Prostate gland (tissue), 2 donors: ENCODE results near the gene RAB11B.

Experiments used
- CTCF ChIP-seq, 4 experiments: fragments of 200-600 bp in 2 of 4; fragments of 450-650 bp in 2 of 4; sonication (generic) in 2 of 4; IDR thresholded peaks; 1 replicate in 3 of 4; 2 replicates in 1 of 4; pipeline ENCODE4 v1.5.1; 2016 to 2019; ENCODE audit warnings: antibody characterized with exemption in 4 of 4, mild to moderate bottlenecking in 2 of 4, moderate library complexity in 2 of 4
- POLR2A ChIP-seq: fragments of 450-650 bp; IDR thresholded peaks from one replicate; pipeline ENCODE4 v1.6.1; 2016; ENCODE audit warnings: antibody characterized with exemption, mild to moderate bottlenecking
- POLR2AphosphoS5 ChIP-seq: sonication (generic); formaldehyde crosslinking; IDR thresholded peaks from one replicate; pipeline ENCODE4 v1.6.1; 2017; ENCODE audit warnings: antibody characterized with exemption

DNA sequence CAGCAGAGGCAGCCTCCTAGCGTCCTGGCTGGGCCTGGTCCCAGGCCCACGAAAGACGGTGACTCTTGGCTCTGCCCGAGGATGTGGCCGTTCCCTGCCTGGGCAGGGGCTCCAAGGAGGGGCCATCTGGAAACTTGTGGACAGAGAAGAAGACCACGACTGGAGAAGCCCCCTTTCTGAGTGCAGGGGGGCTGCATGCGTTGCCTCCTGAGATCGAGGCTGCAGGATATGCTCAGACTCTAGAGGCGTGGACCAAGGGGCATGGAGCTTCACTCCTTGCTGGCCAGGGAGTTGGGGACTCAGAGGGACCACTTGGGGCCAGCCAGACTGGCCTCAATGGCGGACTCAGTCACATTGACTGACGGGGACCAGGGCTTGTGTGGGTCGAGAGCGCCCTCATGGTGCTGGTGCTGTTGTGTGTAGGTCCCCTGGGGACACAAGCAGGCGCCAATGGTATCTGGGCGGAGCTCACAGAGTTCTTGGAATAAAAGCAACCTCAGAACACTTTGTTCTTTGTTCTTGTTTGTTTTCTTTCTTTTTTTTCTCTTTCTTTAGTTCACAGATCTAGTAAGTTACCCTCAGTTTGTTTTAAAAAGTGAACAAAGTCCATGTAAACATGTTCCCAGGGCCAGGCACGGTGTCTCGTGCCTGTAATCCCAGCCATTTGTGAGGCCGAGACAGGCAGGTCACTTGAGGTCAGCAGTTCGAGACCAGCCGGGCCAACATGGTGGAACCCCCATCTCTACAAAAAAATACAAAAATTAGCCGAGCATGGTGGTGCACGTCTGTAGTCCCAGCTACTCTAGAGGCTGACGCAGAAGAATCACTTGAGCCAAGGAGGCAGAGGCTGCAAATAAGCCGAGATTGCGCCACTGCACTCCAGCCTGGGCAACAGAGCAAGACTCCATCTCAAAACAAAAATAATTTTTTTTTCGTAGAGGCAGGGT lies 16.0 kb upstream of the RAB11B start:
- peak in 2 of 4 experiments; percentile 28 to 36 for TF ChIP-seq CTCF (IDR thresholded peaks at IDR 0.05)
- TF ChIP-seq POLR2A, result no peak
- peak; percentile 92 for TF ChIP-seq POLR2AphosphoS5
